HG03039 (cell line): ENCODE data around the gene ALB.
"Not testable (repeated sequence)": the region's sequence is repeated elsewhere in the genome, so short reads cannot be mapped to it uniquely, and the experiment has no call there.

Experiments used
- ATAC-seq: cut with Tn5 transposase; IDR thresholded peaks from one replicate; pipeline ENCODE4 v1.9.1; 2021; ENCODE audit warnings: mild to moderate bottlenecking, moderate library complexity; ENCODE audit not compliant: unreplicated experiment

The ALB gene

DNA sequence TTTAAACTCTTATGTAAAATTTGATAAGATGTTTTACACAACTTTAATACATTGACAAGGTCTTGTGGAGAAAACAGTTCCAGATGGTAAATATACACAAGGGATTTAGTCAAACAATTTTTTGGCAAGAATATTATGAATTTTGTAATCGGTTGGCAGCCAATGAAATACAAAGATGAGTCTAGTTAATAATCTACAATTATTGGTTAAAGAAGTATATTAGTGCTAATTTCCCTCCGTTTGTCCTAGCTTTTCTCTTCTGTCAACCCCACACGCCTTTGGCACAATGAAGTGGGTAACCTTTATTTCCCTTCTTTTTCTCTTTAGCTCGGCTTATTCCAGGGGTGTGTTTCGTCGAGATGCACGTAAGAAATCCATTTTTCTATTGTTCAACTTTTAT is at the start of gene ALB:
Gene ALB, plus strand, starts transcription at position 246 of the 400 bp plus-strand sequence. Its CDS starts 41 bp downstream, at position 287.
- ATAC-seq: no peak

DNA sequence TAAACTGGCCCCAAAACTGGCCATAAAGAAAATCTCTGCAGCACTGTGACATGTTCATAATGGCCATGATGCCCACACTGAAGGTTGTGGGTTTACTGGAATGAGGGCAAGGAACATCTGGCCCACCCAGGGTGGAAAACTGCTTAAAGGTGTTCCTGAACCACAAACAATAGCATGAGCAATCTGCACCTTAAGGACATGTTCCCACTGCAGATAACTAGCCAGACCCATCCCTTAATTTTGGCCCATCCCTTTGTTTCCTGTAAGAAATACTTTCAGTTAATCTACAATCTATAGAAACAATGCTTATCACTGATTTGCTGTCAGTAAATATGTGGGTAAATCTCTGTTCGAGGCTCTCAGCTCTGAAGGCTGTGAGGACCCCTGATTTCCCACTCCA is 46.9 kb upstream of the ALB start:
- not testable (repeated sequence) for ATAC-seq

DNA sequence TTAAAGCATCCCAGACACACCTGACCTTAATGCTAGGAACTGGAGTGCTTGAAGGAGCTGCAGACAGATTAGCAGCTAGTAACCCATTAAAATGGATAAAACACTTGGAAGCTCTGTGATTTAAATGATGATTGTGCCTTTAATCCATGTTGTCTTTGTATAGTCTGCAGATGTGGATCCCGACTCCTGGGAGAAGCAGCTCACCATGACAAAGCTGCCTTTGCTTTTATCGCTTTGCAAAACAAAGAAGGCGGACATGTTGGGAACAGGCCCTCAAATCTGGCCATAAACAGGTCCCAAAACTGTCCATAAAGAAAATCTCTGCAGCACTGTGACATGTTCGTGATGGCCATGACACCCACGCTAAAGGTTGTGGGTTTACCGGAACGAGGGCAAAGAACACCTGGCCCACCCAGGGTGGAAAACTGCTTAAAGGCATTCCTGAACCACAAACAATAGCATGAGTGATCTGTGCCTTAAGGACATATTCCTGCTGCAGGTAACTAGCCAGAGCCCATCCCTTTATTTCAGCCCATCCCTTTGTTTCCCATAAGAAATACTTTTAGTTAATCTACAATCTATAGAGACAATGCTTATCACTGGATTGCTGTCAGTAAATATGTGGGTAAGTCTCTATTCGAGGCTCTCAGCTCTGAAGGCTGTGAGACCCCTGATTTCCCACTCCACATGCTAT is 34.4 kb upstream of the ALB start:
- ATAC-seq: not testable (repeated sequence)

DNA sequence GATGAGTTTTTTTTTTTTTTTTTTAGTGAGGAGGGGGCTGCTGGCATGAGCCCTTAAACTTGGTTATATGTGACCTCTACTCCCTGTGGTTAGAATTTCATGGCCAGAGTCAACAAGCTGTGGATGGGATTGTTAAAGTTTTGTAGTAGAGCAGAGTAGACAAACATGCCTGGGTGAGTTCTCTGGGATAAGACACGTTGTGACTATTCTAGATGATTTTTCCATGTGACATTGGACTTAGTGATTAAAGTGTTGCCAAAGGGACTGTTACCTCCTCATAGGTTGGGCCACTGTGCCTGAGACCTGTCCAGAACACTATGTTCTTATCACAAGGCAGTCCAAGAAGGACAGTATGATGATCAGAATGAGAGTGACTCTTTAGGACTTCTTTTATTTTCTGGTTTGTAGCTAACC is 28.8 kb upstream of the ALB start:
- ATAC-seq: no peak

DNA sequence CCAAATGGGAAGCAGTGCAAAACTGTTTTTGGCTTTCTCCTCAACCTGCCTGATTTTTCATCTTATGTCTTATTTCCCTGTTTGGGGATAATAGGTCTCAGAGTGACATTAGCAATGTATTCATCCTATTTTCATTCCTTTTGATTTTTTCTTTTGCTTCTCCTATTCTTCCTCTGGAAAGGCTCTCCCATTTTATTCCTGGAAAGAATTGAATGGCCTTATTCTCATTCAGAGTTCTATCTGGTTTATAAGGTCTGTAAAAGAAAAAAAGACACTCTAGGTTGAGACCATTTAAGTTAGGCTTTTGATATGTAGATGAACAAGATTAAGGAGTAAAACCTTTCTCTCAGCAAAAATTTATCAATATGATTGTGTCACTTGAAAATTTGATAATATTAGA is 27.8 kb upstream of the ALB start:
- no peak for ATAC-seq

DNA sequence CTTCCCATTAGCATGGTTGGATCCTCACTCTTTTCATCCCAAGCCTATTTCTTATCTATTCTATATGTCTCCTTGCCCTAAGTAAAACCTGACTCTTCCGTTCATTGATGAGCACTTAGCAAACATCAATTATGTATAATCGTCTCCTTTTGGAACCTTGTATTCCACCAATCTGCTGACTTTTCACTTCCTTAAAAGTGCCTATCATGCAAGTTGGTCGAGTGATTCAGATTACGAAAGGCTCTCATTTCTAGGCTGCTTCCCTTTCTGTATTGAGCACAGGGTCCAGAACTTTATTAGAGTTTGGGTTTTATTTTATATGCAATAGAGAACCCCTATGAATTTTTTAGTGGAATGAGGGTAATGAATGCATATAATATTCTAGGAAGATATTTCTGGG is 27.1 kb upstream of the ALB start:
- ATAC-seq: no peak

- no peak for ATAC-seq
Measured at GRCh38 chr4:73378887-73379286, 25.2 kb upstream of the ALB start.

GRCh38 chr4:73379946-73380345 is 24.1 kb upstream of the ALB start:
- ATAC-seq: no peak

DNA sequence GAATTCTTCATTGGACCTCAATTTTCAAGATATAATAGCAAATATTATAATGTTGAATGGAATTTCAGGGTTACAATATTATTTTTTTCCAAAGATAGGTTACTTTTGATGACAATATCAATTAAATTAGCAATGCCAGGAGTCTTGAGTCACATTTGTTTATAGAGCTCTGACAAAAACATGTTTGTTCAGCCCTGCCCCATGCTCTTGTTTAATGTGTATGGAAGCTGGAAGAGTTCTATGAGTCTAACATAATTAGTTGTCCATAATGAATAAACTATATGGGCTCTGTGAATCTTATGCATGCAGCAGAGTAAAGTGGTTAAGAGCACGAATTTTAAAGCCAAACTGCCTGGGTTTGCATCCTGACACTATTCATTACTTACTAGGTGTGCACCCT is 22.9 kb upstream of the ALB start:
- ATAC-seq: no peak

- no peak for ATAC-seq
Measured at GRCh38 chr4:73383452-73383851, 20.6 kb upstream of the ALB start.

DNA sequence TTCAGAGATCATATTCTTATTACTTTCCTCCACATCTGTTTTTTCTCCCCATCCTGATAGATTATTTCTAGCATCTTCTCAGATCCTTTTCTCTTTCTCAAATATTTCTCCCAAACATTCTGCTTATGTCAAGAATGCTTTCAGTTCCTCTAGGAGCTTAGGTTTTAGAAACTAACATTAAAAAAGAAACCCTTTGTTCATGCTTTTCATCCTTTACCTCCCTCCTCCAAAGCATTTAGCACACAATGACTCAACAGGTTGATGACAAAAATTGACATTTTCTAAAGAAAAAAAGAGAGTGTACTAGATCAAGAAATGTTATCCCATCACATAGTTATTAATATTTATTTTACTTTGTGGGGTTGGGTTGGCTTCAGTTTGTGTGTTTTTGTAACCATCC is 16.5 kb upstream of the ALB start:
- no peak for ATAC-seq

- no peak for ATAC-seq
Measured at GRCh38 chr4:73388887-73389286, 15.2 kb upstream of the ALB start.

- ATAC-seq: not testable (repeated sequence)
Measured at GRCh38 chr4:73389663-73390062, 14.4 kb upstream of the ALB start.

DNA sequence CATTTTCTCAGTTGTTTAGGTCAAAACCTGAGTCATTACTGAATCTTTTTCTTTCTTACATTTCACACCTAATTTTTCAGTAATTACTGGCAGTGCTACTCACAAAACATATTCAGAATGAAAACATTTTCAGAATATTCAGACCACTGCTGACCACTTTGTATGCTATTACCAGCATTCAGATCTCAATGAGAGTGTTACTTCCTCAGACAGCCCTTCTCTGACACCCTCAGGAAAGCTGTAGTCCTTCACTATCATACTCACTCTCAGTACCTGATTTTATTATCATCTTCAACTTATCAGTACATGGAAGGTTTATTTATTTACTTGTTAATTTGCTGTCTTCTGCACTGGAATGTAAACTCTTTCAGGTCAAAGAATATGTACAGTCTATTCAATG is 12.3 kb upstream of the ALB start:
- ATAC-seq: no peak

GRCh38 chr4:73392936-73393335 is 11.2 kb upstream of the ALB start:
- no peak for ATAC-seq

DNA sequence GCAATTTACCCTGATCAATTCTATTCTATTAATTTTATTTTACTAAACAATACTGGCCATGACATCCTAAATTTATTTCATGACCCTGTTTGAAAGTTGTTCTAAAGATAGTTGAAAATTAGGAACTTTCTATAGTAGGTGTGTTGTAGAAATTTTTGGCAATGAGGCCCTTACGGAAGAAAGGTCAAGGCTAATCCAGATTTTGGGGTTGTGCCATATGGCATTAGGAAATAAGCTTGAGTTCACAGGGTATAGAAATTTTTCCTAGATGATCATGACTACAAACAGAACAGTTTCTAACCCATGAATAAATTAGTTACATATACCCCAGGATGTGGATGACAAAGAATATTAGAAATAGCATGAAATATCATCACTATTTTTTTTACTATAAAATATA is 7.8 kb upstream of the ALB start:
- ATAC-seq: no peak

DNA sequence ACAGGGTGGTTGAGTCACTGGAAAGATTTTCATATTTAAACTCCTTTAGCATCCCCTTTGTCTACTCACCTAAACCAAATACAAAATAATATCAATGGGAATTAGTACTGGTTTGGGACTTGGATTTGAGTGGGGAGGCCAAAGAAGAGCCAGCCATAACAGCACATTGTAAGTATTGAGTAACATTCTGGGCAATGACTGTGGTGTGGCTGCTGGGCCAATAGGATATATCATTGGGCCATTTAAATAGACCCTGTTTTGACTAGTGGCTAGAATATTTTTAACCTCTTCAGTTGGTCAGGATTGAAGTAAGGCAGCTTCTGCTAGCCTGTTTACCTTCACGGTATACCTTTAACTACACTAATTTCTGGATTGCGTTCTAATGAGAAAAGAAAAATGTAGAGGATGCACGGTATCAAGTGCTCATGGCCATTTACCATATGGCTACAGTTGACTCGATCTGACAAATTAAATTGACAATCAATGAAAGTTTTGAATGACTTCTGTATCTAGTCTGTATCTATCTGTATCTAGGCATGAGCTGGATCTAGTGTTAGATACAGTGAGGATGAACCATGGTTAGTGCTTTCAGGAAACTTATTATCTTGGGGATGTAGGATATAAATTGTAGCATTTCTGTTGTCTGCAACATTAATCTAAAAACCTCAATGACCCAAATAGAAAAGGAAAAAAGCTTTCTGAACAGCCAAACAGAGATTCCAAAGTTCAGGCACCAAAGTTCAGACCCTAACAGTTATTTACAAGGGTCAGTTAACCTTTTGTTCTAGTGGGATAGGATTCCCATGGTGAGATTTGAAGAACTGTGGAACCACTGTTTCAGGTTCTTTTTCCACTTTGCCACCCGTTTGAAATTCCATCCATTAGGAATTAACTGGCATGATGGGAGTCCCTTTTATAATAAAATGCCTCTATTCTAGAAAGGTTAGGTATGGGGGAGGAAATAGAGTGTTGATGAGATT is 6.8 kb upstream of the ALB start:
- no peak for ATAC-seq

GRCh38 chr4:73401412-73401811 is 2.7 kb upstream of the ALB start:
- no peak for ATAC-seq

- ATAC-seq: no peak
Measured at GRCh38 chr4:73404457-73404856, 370 bp downstream of the ALB start.

DNA sequence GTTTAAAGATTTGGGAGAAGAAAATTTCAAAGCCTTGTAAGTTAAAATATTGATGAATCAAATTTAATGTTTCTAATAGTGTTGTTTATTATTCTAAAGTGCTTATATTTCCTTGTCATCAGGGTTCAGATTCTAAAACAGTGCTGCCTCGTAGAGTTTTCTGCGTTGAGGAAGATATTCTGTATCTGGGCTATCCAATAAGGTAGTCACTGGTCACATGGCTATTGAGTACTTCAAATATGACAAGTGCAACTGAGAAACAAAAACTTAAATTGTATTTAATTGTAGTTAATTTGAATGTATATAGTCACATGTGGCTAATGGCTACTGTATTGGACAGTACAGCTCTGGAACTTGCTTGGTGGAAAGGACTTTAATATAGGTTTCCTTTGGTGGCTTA is 1.1 kb downstream of the ALB start:
- ATAC-seq: no peak

GRCh38 chr4:73406548-73406875 is 2.4 kb downstream of the ALB start:
- ATAC-seq: no peak

GRCh38 chr4:73407227-73407673 is 3.2 kb downstream of the ALB start:
- ATAC-seq: no peak
